ENCODE results near the gene COG7.
"Not testable (repeated sequence)": the region's sequence is repeated elsewhere in the genome, so short reads cannot be mapped to it uniquely, and the experiment has no call there.

Gene COG7

GRCh38 chr16:23486480-23486879 is 33.5 kb upstream of the COG7 start:
- in situ Hi-C loops (cut with MboI; ENCODE audit: low pct_unique_long_range_greater_than_20kb, low sequenced_read_pairs, unreplicated experiment) = no loop called here
- TF ChIP-seq, protein P1, sequence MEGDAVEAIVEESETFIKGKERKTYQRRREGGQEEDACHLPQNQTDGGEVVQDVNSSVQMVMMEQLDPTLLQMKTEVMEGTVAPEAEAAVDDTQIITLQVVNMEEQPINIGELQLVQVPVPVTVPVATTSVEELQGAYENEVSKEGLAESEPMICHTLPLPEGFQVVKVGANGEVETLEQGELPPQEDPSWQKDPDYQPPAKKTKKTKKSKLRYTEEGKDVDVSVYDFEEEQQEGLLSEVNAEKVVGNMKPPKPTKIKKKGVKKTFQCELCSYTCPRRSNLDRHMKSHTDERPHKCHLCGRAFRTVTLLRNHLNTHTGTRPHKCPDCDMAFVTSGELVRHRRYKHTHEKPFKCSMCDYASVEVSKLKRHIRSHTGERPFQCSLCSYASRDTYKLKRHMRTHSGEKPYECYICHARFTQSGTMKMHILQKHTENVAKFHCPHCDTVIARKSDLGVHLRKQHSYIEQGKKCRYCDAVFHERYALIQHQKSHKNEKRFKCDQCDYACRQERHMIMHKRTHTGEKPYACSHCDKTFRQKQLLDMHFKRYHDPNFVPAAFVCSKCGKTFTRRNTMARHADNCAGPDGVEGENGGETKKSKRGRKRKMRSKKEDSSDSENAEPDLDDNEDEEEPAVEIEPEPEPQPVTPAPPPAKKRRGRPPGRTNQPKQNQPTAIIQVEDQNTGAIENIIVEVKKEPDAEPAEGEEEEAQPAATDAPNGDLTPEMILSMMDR (IDR thresholded peaks at IDR 0.05; ENCODE audit: extremely low read depth, insufficient read depth, missing control alignments) = no peak
- no peak for DNase-seq (ENCODE audit: low spot score)

DNA sequence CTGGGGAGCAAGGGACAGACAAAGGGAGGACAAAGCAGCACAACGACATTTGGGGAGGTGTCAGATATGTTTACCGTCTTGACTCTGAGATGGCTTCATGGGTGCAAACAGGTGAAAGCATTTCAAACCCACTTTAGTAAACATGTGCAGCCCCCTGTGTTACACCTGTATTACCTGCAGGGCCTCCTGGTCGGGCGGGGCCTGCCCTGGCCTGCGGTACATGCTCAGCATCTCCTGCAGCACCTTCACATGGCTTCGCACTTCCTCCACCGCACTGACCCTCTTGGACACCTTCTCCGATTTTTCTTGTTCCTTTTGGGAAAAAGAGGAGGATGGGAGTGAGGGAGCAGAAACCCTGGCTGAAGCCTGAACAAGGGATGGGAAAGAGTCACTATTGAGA is 32.9 kb upstream of the COG7 start:
- DNase-seq (ENCODE audit: low spot score) = no peak
- TF ChIP-seq, protein P1 (IDR thresholded peaks at IDR 0.05; ENCODE audit: extremely low read depth, insufficient read depth, missing control alignments) = no peak
- in situ Hi-C loops (cut with MboI; ENCODE audit: low pct_unique_long_range_greater_than_20kb, low sequenced_read_pairs, unreplicated experiment) = no loop called here

GRCh38 chr16:23485257-23485614 is 32.2 kb upstream of the COG7 start:
- TF ChIP-seq, protein P1 (IDR thresholded peaks at IDR 0.05; ENCODE audit: extremely low read depth, insufficient read depth, missing control alignments) = no peak
- in situ Hi-C loops (cut with MboI; ENCODE audit: low pct_unique_long_range_greater_than_20kb, low sequenced_read_pairs, unreplicated experiment) = no loop called here
- DNase-seq (ENCODE audit: low spot score) = no peak

DNA sequence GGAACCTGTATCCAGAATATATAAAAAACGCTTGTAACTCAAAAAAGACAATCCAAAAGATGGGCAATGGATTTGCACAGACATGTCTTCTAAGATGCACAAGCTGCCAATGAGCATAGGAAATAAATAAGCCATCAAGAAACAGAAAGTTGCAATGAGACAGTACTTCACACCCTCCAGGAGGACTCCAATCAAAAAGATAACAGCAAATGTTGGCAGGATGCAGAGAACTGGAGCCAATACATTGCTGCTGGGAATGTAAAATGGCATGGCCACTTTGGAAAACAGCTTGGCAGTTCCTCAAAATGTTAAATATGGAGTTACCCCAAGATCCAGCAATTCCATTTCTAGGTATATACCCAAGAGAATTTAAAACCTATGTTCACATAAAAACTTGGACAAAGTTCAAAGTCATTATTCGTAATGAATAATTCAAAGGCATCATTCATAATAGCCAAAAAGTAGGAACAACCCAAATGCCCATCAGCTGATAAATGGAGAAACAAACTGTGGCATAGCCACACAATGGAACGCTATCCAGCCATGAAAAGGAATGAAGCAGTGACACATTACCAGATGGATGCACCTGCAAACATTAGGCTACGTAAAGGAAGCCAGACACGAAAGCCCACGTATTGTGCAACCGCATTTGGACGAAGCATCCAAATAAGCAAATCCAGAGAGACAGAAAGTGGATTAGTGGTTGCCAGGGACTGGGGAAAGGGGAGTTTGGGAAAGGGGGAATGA is 31.7 kb upstream of the COG7 start:
- no peak for DNase-seq (ENCODE audit: low spot score)
- TF ChIP-seq, protein P1 (IDR thresholded peaks at IDR 0.05; ENCODE audit: extremely low read depth, insufficient read depth, missing control alignments) = no peak
- in situ Hi-C loops (cut with MboI; ENCODE audit: low pct_unique_long_range_greater_than_20kb, low sequenced_read_pairs, unreplicated experiment) = no loop called here

DNA sequence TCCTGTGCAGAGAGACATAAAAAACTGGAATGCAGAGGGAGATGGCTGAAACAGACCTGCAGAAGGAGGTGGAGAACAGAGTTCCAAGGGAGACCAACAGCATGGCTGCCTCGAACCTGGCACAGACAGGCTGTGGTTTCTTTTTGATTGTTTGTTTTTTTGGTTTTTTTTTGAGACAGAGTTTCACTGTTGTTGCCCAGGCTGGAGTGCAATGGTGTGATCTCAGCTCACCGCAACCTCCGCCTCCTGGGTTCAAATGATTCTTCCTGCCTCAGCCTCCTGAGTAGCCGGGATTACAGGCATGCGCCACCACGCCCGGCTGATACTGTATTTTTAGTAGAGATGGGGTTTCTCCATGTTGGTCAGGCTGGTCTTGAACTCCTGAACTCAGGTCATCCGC is 30.5 kb upstream of the COG7 start:
- DNase-seq (ENCODE audit: low spot score); in situ Hi-C loops (cut with MboI; ENCODE audit: low pct_unique_long_range_greater_than_20kb, low sequenced_read_pairs, unreplicated experiment): not testable (repeated sequence)

DNA sequence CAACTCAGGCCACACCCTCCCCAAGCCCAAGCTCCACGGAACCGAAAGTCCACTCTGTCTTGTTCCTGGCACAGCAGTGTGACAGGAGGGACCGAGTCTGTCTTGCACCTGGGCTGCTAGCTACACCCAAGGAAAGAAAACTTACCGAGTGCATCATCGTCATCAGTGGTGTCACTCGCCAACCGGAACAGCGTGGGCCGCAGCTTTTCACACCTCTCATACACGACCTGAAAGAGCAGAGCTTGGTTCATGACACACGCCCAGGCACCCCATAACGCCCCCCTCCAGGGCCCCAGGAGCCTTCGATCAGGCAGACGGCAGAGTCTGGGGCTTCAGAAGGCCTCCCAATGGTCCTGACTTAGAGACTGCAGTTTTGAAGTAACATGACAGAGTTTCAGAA is 29.8 kb upstream of the COG7 start:
- in situ Hi-C loops (cut with MboI; ENCODE audit: low pct_unique_long_range_greater_than_20kb, low sequenced_read_pairs, unreplicated experiment) = no loop called here
- DNase-seq (ENCODE audit: low spot score) = peak; percentile 25
- TF ChIP-seq, protein P1 (IDR thresholded peaks at IDR 0.05; ENCODE audit: extremely low read depth, insufficient read depth, missing control alignments) = no peak

GRCh38 chr16:23480257-23480656 is 27.3 kb upstream of the COG7 start:
- in situ Hi-C loops (cut with MboI; ENCODE audit: low pct_unique_long_range_greater_than_20kb, low sequenced_read_pairs, unreplicated experiment) = no loop called here

More at GRCh38 chr16:23480257-23480656, 27.3 kb upstream of the COG7 start:
- TF ChIP-seq, protein P1 (IDR thresholded peaks at IDR 0.05; ENCODE audit: extremely low read depth, insufficient read depth, missing control alignments) = no peak
- DNase-seq (ENCODE audit: low spot score) = no peak

Measured in GM13977 (cell line).